ACC112 (cell line): ENCODE results near the gene BMP5.

ENCODE experiments used
- H2AFZ ChIP-seq: fragments of 200-600 bp; sonication (generic); one replicate; pipeline ENCODE4 v1.6.0; 2017; ENCODE audit warnings: antibody characterized with exemption, low read length; ENCODE audit not compliant: unreplicated experiment
- H3K27ac ChIP-seq: fragments of 200-600 bp; sonication (generic); 2 replicates; pipeline ENCODE4 v1.5.1; 2014; ENCODE audit warnings: low read depth, mild to moderate bottlenecking, antibody characterized with exemption, low read length, moderate library complexity
- H3K27me3 ChIP-seq: fragments of 200-600 bp; sonication (generic); 2 replicates; pipeline ENCODE4 v1.6.1; 2014; ENCODE audit warnings: mild to moderate bottlenecking, antibody characterized with exemption, low read length, moderate library complexity, mixed read lengths; ENCODE audit not compliant: insufficient read depth
- H3K36me3 ChIP-seq: fragments of 200-600 bp; sonication (generic); 2 replicates; pipeline ENCODE4 v1.6.1; 2016; ENCODE audit warnings: mild to moderate bottlenecking, antibody characterized with exemption, low read length, moderate library complexity, mixed read lengths; ENCODE audit not compliant: insufficient read depth
- H3K4me1 ChIP-seq: fragments of 200-600 bp; sonication (generic); one replicate; pipeline ENCODE4 v1.6.1; 2016; ENCODE audit warnings: low read length, mixed read lengths; ENCODE audit not compliant: insufficient read depth, unreplicated experiment, control insufficient read depth
- H3K4me3 ChIP-seq: fragments of 200-600 bp; sonication (generic); 2 replicates; pipeline ENCODE4 v1.5.1; 2014; ENCODE audit warnings: mild to moderate bottlenecking, low read depth, low read length
- H3K79me2 ChIP-seq: fragments of 200-600 bp; sonication (generic); one replicate; pipeline ENCODE4 v1.6.0; 2016; ENCODE audit warnings: low read length; ENCODE audit not compliant: control insufficient read depth, unreplicated experiment, insufficient read depth

Gene BMP5

DNA sequence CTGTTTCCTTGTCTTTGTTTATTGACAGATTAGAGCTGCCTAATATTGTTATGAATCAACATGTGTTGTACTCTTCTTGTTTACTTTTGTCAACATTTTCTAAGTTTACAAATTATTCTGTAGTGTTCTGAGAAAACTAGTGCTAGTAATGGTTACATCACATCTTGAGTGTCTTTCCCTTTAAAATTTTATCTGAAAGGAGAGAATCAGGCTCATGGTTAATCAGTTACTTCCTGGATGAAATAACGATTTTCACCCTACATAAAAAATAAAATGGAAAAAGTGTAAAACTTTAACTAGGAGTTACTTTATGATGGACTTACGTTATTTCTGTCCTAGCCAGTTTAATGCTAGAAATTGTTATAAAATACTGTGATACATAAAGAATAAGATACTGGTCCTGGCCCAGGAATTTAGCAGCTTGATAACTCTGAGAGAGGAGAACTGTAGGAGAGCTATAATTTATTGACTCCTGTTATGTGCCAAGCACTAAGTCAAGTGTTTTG is 26.4 kb upstream of the BMP5 start:
- H3K4me3 ChIP-seq = no peak overlapping the region
- H3K27ac ChIP-seq = 0 out of 2 replicates have a peak overlapping the region, but pooled peaks have one; percentile 1
- no peaks in the 10 kb centered on the region for H3K79me2 ChIP-seq
- H2AFZ ChIP-seq = peak overlapping the region; percentile 6
- H3K27me3 ChIP-seq = no peaks in the 10 kb centered on the region
- H3K36me3 ChIP-seq = no peaks in the 10 kb centered on the region
- peaks cover 34% of the 10 kb centered on the region for H3K4me1 ChIP-seq

DNA sequence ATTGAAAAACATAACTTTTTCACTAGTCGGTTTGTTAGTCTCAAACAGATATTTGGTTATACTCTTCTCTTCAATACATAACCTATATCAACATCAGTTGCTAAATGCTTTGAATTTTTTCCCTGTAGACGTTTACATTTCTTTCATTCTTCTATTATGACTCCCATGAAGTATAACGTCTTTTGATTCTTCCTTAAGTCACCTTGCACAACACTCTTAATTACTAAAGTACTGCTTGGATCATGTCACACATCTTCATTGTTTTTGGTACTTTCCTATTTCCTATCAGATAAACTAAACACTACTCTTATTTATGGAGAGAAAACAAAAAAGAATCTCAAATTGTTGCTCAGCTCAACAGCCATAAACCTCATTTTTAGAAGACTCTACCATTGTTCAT is 23.0 kb upstream of the BMP5 start:
- peaks cover 37% of the 10 kb centered on the region for H3K4me1 ChIP-seq
- H3K4me3 ChIP-seq = no peak overlapping the region
- H3K36me3 ChIP-seq = no peaks in the 10 kb centered on the region
- peak overlapping the region; percentile 37 for H3K27ac ChIP-seq
- H3K27me3 ChIP-seq = no peaks in the 10 kb centered on the region
- no peaks in the 10 kb centered on the region for H3K79me2 ChIP-seq
- H2AFZ ChIP-seq = peak overlapping the region; percentile 10

DNA sequence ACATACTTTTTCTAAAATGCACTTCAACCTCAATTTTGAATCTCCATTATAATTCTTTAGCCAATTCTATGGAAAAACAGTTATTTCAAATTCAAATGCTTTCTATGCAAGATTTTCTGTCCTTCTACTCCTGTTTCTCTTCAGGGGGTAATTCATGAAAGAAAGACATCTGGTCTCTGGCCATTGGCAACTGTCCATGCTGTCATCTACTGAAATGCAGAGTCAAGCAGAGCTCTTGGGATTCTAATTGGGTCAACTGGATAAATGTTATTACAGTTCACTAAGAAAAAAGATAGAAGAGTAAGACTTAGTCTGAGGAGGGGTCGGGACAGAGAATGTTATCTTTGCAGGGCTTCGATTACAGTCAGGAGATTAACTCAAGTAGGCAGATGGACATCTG is 22.0 kb upstream of the BMP5 start:
- Histone ChIP-seq H3K27ac (no peak overlapping the region), H3K4me1 (peaks cover 27% of the 10 kb centered on the region), H3K79me2 (no peaks in the 10 kb centered on the region)

DNA sequence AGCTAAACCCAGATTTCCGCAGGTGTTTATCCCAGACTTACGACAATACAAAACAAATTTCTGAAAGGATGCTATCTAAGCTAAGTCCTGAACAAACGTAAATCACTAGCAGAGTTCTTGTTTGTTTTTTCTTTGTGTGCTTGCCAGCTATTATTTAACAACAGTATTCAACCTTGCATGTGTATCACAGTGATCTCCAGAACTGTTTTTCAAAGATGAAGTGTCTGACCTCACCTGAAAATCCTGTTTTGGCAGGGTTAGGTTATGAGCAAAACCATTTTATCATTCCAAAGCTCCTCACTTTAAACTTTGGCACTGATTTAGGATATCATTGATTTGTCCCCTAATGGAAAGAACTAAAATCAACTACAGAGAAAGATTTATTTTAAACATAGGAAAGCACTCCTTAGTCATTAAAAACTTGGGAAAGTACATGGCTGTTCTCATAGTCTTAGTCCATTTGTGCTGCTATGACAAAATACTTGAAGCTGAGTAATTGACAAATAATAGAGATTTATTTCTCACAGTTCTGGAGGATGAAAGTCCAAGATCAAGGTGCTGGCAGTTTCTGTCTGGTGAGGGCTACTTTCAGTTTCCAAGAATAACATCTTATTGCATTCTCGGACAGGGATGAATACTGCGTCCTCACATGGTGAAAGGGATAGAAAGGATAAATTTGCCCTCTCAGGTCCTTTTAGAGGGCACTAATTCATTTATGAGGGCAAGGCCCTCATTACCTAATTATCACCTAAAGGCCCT is 20.8 kb upstream of the BMP5 start:
- no peaks in the 10 kb centered on the region for H3K27me3 ChIP-seq
- no peaks in the 10 kb centered on the region for H3K79me2 ChIP-seq
- H2AFZ ChIP-seq = no peak overlapping the region
- no peak overlapping the region for H3K27ac ChIP-seq
- H3K36me3 ChIP-seq = no peaks in the 10 kb centered on the region
- no peak overlapping the region for H3K4me3 ChIP-seq
- peaks cover 21% of the 10 kb centered on the region for H3K4me1 ChIP-seq

More for the DNA sequence above, 22.0 kb upstream of the BMP5 start:
- Histone ChIP-seq H2AFZ (no peak overlapping the region), H3K4me3 (no peak overlapping the region), H3K36me3 (no peaks in the 10 kb centered on the region), H3K27me3 (no peaks in the 10 kb centered on the region)

DNA sequence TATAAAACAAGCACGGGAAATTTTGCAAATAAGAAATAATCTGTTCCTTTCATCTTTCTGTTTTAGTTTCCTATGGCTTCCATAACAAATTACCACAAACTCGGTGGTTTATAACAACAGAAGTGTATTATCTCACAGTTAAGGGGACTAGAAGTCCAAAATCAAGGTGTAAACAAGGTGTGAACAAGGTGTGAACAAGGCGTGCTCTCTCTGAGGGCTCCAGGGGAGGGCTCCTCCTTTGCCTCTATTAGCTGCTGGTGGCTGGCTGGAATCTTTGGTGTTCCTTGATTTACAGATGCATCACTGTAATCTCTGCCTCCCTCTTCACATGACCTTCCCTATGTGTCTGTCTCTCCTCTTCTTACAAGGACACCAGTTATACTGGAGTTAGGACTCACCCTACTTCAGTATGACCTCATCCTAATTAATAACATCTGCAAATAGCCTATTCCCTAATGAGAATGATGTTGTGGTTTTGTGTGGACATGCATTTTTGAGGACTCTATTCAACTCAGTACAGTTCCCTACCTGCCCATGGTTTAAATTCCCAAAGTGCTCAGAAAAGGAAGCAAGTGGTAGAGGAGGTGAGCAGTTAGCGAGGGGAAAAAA is 17.5 kb upstream of the BMP5 start:
- Histone ChIP-seq H2AFZ (no peak overlapping the region), H3K36me3 (no peaks in the 10 kb centered on the region)

DNA sequence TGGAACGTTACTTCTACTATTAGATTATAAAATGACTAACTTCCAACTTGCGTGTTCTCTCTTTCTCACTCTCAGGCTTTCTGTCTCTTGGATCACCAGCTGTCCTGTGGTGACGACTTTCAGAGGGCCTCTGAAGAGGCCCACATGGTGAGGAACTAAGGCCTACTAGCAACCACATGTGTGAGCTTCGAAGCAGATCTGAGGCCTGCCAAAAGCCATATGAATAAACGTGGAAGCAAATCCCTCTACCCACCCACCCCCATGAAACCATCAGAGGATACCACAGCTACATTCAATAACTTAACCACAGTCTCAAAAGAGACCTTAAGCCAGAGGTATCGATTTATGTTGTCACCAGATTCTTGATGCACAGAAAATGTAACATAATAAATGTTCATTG is 13.5 kb upstream of the BMP5 start:
- Histone ChIP-seq H3K27ac (no peak overlapping the region), H3K4me3 (no peak overlapping the region), H3K79me2 (no peaks in the 10 kb centered on the region), H3K36me3 (no peaks in the 10 kb centered on the region), H3K27me3 (no peaks in the 10 kb centered on the region), H2AFZ (no peak overlapping the region), H3K4me1 (no peaks in the 10 kb centered on the region)

More for the DNA sequence above, 17.5 kb upstream of the BMP5 start:
- H3K27ac ChIP-seq = no peak overlapping the region
- H3K4me1 ChIP-seq = peaks cover 9% of the 10 kb centered on the region
- H3K27me3 ChIP-seq = no peaks in the 10 kb centered on the region
- no peaks in the 10 kb centered on the region for H3K79me2 ChIP-seq
- H3K4me3 ChIP-seq = no peak overlapping the region

DNA sequence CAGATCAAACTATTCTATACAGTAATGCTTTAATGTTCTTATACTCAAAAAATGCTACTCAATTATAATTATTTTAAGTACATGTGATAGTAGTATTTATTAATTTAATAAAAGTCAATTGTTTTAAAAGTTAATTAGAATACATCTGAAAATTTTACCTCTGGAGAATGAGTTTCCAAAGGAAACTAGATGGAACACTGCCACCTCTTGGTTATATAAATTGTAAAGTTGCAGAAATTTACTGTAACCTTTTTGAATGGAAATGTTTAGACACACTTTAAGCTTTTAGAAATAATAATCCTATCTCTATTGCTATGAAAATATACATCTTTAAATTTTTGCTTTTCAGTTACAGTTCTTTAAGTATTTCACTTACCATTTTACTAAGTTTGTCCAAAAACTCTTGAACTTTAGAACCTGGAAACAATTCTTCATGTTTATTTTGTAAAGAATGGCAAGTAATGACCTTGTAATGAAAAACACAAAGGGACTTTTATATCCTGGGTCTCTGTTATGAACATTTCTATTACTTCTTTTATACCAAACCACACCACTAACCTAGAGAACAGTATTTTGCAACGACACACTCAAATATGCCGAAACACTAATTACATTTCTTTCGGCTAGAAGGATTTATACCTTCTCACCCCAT is 10.9 kb upstream of the BMP5 start:
- Histone ChIP-seq H3K27ac (no peak overlapping the region), H3K27me3 (no peaks in the 10 kb centered on the region), H3K79me2 (no peaks in the 10 kb centered on the region), H3K4me1 (peaks cover 17% of the 10 kb centered on the region), H3K4me3 (no peak overlapping the region), H3K36me3 (no peaks in the 10 kb centered on the region), H2AFZ (no peak overlapping the region)

DNA sequence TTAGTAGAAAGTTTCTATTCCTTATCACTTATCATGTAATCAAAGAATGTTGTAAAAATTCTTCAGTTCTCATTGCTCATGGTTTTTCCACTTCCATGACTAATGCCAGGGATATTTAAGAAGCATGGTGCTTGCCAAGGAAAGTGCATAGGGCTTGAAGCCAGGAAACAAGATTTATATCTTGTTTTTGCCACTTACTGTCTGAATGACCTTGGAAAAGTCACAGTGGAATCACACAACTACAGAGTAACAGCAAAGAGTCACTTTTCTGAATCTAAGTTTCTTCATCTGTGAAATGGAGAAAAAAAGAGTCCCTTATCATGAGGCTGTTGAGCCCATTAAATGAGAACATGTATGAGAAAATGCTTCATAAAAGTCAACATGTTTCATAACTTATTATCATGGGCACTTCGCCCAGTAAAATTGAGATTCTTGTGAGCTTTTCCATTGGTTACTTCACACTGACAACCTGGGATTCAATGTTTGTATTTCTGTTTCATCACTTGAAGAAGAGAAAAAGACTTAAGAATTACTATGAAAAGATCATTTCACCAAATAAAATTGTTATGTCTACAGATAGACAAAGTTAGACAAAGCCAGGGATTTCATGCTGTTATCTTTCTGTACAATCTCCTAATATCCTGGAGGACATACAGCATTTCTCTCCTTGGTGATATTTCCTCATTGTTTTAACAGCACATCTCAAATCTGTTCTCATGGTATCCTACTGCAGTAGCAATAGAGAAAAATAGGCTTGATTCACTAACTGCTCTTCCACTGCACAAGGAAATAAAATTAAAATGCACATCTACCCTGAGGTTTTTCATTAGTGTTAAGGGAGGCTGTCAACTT is 7.6 kb upstream of the BMP5 start:
- Histone ChIP-seq H3K79me2 (no peaks in the 10 kb centered on the region), H3K27ac (peak overlapping the region; percentile 77), H3K36me3 (no peaks in the 10 kb centered on the region), H3K4me3 (no peak overlapping the region; the same call in 1 of the 2 replicates), H3K4me1 (peaks cover 17% of the 10 kb centered on the region), H2AFZ (peak overlapping the region; percentile 17), H3K27me3 (no peaks in the 10 kb centered on the region)

DNA sequence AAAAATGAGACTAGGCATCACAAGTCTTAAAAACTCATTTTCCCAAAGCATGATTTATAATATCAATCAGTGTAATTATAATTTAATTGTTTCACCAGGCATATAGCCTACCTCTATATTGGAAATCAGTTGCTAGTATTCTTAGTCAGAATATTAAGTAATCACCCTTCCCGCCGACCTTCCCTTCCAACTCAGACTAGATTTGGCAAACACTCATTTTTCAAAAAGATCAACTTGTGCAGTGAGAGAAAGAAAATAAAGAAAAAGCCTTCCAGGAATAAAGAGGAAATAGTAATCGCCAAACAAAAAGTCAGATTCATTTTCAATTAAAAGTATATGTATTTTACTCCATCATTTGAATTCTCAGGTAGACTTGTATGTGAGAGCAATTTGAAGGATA is 1.9 kb upstream of the BMP5 start:
- Histone ChIP-seq H2AFZ (no peak overlapping the region), H3K36me3 (no peaks in the 10 kb centered on the region), H3K79me2 (no peaks in the 10 kb centered on the region), H3K4me1 (peaks cover 4% of the 10 kb centered on the region), H3K27me3 (no peaks in the 10 kb centered on the region), H3K4me3 (no peak overlapping the region), H3K27ac (no peak overlapping the region)

DNA sequence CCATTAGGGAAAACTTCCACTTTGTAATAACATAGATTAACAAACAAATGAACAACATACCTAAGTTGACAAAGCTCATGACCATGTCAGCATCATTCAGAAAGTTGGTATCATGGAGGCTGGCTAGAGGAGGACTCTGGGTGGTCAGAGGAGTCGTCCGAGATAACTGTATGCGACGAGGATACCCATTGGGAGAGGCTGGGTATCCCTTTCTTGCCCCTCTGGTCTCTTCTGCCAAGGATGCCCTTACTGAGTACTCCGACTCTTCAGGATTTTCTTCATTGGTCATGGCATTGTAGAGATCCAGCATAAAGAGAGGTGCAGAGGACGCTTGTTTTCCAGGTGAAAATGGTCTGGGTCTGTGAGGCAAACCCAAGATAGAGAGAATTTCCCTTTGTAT is 1.1 kb downstream of the BMP5 start:
- Histone ChIP-seq H3K4me3 (no peak overlapping the region), H3K27ac (no peak overlapping the region), H3K4me1 (no peaks in the 10 kb centered on the region), H2AFZ (no peak overlapping the region), H3K27me3 (no peaks in the 10 kb centered on the region), H3K36me3 (no peaks in the 10 kb centered on the region), H3K79me2 (no peaks in the 10 kb centered on the region)
